HCT116 (cell line): ENCODE measurements around the gene GHR. TPM values are rescaled to one million over a fixed set of nuclear protein-coding genes. Genes with fewer than 3 reads are reported as not detected.

ENCODE experiments used
- ATAC-seq: fragments of 200-7000 bp; cut with Tn5 transposase; 2 replicates; pipeline ENCODE4 v1.9.1; 2020; ENCODE audit warnings: mild to moderate bottlenecking, moderate library complexity
- BruUV-seq: library from RNA; stranded (reverse); fragments of 400-500 nt; replicated peaks from 2 replicates; lab custom pipeline; 2021; lab: Mats Ljungman, UMichigan
- CTCF ChIA-PET: fragments of 300-600 bp; sonication (Branson Sonifier 250); formaldehyde crosslinking; loops from one replicate; lab custom pipeline; 2021; ENCODE audit warnings: antibody characterized with exemption; lab: Charles Lee
- POLR2A ChIA-PET: fragments of 300-600, 350-600 bp; sonication (Branson Sonifier 250); formaldehyde crosslinking; loops from one replicate; lab custom pipeline; 2021; ENCODE audit warnings: antibody characterized with exemption; lab: Charles Lee
- RAD21 ChIA-PET, 2 experiments: fragments of 300-600 bp; sonication (Branson Sonifier 250); formaldehyde crosslinking; loops; one replicate each; lab custom pipeline; 2023; ENCODE audit warnings: low total read pairs in 2 of 2; ENCODE audit not compliant: uncharacterized antibody in 2 of 2, unreplicated experiment in 2 of 2, low non-redundant PET in 1 of 2; lab: Charles Lee
- DNase-seq: peaks from one replicate; pipeline ENCODE4 v3.0.0-alpha.2; 2010; ENCODE audit warnings: low read depth, low spot score
- H2AFZ ChIP-seq: fragments of 200-600 bp; shearing (Covaris generic), sonication (generic); 2 replicates; pipeline ENCODE4 v1.6.1; 2017; ENCODE audit warnings: low read depth, mixed run types, mixed read lengths, antibody characterized with exemption, low read length; ENCODE audit not compliant: poor library complexity, severe bottlenecking
- H3K27ac ChIP-seq: 2 replicates; pipeline ENCODE4 v1.5.1; 2012; ENCODE audit warnings: low read depth, low read length
- H3K27me3 ChIP-seq: fragments of 200-600 bp; sonication (generic); 2 replicates; pipeline ENCODE4 v1.6.1; 2016; ENCODE audit warnings: mixed run types, low read length, mixed read lengths; ENCODE audit not compliant: insufficient read depth
- H3K36me3 ChIP-seq, 2 experiments: fragments of 200-500 bp in 1 of 2; fragments of 200-600 bp in 1 of 2; sonication (Bioruptor generic) in 1 of 2; sonication (generic) in 1 of 2; 2 replicates each; pipeline versions ENCODE4 v1.5.1 to v1.6.1; 2014 to 2016; ENCODE audit warnings: low read length in 2 of 2, inconsistent platforms in 1 of 2, mixed read lengths in 1 of 2, mixed run types in 1 of 2; ENCODE audit not compliant: insufficient read depth in 2 of 2, control insufficient read depth in 1 of 2
- H3K4me1 ChIP-seq, 2 experiments: fragments of 200-600 bp in 1 of 2; sonication (generic) in 1 of 2; 2 replicates each; pipeline versions ENCODE4 v1.5.1 to v1.6.1; 2012 to 2017; ENCODE audit warnings: low read length in 2 of 2, inconsistent platforms in 1 of 2, mild to moderate bottlenecking in 1 of 2, mixed read lengths in 1 of 2, mixed run types in 1 of 2, moderate library complexity in 1 of 2; ENCODE audit not compliant: insufficient read depth in 2 of 2, control insufficient read depth in 1 of 2
- H3K4me2 ChIP-seq: fragments of 200-600 bp; sonication (generic); 2 replicates; pipeline ENCODE4 v1.6.1; 2017; ENCODE audit warnings: mixed run types, low read length, mixed read lengths
- H3K4me3 ChIP-seq, 2 experiments: fragments of 200-600 bp in 1 of 2; sonication (generic) in 1 of 2; replicated peaks in 1 of 2; 2 replicates each; pipeline ENCODE4 v1.5.1; 2011 to 2016; ENCODE audit warnings: low read length in 2 of 2, control low read depth in 1 of 2, low read depth in 1 of 2, mild to moderate bottlenecking in 1 of 2, mixed read lengths in 1 of 2, mixed run types in 1 of 2
- H3K79me2 ChIP-seq: fragments of 200-600 bp; sonication (generic); 2 replicates; pipeline ENCODE4 v1.6.1; 2017; ENCODE audit warnings: mild to moderate bottlenecking, mixed run types, low read length, moderate library complexity, mixed read lengths; ENCODE audit not compliant: insufficient read depth
- H3K9ac ChIP-seq: fragments of 200-600 bp; sonication (generic); 2 replicates; pipeline ENCODE4 v1.6.1; 2016; ENCODE audit warnings: low read length, mixed read lengths
- H3K9me2 ChIP-seq: fragments of 200-600 bp; sonication (generic), shearing (Covaris generic); 2 replicates; pipeline ENCODE4 v1.6.1; 2017; ENCODE audit warnings: mixed run types, mild to moderate bottlenecking, moderate library complexity; ENCODE audit not compliant: insufficient read depth
- H3K9me3 ChIP-seq, 2 experiments: fragments of 200-500 bp in 1 of 2; fragments of 200-600 bp in 1 of 2; sonication (Bioruptor generic) in 1 of 2; sonication (generic) in 1 of 2; 2 replicates each; pipeline ENCODE4 v1.6.1; 2014 to 2017; ENCODE audit warnings: low read length in 2 of 2, mixed read lengths in 2 of 2, inconsistent platforms in 1 of 2, low read depth in 1 of 2, mild to moderate bottlenecking in 1 of 2, mixed run types in 1 of 2, moderate library complexity in 1 of 2; ENCODE audit not compliant: control insufficient read depth in 1 of 2, insufficient read depth in 1 of 2
- H4K20me1 ChIP-seq: fragments of 200-600 bp; sonication (generic), shearing (Covaris generic); 2 replicates; pipeline ENCODE4 v1.6.1; 2017; ENCODE audit warnings: mixed run types, mild to moderate bottlenecking, moderate library complexity; ENCODE audit not compliant: insufficient read depth
- CEBPB ChIP-seq: IDR thresholded peaks from 2 replicates; pipeline ENCODE4 v1.6.1; 2012; ENCODE audit warnings: low read depth
- EZH2 ChIP-seq: fragments of 200-600 bp; sonication (generic); IDR thresholded peaks from 2 replicates; pipeline ENCODE4 v1.6.1; 2017; ENCODE audit warnings: antibody characterized with exemption, mixed run types
- EZH2phosphoT487 ChIP-seq: fragments of 200-600 bp; IDR thresholded peaks from 2 replicates; pipeline ENCODE4 v1.6.1; 2018; ENCODE audit warnings: antibody characterized with exemption, borderline replicate concordance
- FOSL1 ChIP-seq: IDR thresholded peaks from 2 replicates; pipeline ENCODE4 v1.6.1; 2012; ENCODE audit warnings: low read depth
- JUND ChIP-seq: IDR thresholded peaks from 2 replicates; pipeline ENCODE4 v1.6.1; 2012
- POLR2A ChIP-seq: IDR thresholded peaks from 2 replicates; pipeline ENCODE4 v1.7.0; 2011; ENCODE audit warnings: borderline replicate concordance; ENCODE audit not compliant: insufficient read depth, insufficient read length; ENCODE audit errors: extremely low read depth
- POLR2AphosphoS5 ChIP-seq: IDR thresholded peaks from 2 replicates; pipeline ENCODE4 v1.6.1; 2011; ENCODE audit warnings: mild to moderate bottlenecking, low read depth, low read length, moderate library complexity
- RAD21 ChIP-seq: IDR thresholded peaks from 2 replicates; pipeline ENCODE4 v1.6.1; 2012; ENCODE audit warnings: low read depth, mild to moderate bottlenecking
- REST ChIP-seq: IDR thresholded peaks from 2 replicates; pipeline ENCODE4 v1.6.1; 2012; ENCODE audit warnings: low read depth
- TCF7L2 ChIP-seq: IDR thresholded peaks from 2 replicates; pipeline ENCODE4 v1.7.0; 2011; ENCODE audit warnings: borderline replicate concordance, inconsistent platforms; ENCODE audit not compliant: insufficient read depth, insufficient read length; ENCODE audit errors: extremely low read depth
- YY1 ChIP-seq: IDR thresholded peaks from 2 replicates; pipeline ENCODE4 v1.6.1; 2011; ENCODE audit warnings: low read length, low read depth, moderate library complexity, mild to moderate bottlenecking; ENCODE audit not compliant: insufficient replicate concordance; ENCODE audit errors: extremely low read depth
- intact Hi-C: fragments of 100-400 bp; cut with micrococcal nuclease; formaldehyde crosslinking; loops from 2 replicates; pipeline ENCODE4 v1.10.0; 2022
- total RNA-seq: library from RNA; stranded (reverse); gene quantifications from one replicate; pipeline ENCODE4 v1.2.1, GENCODE V29; 2021; ENCODE audit not compliant: unreplicated experiment
- TF ChIP-seq, protein P1 (sequence below): IDR thresholded peaks from 2 replicates; pipeline ENCODE4 v1.6.1; 2012

The GHR gene
- total RNA-seq, 1 experiment from 2014 or later: not detected

- no peak overlapping the region for H3K4me2 ChIP-seq
- no peaks in the 10 kb centered on the region for H3K36me3 ChIP-seq
- CTCF ChIA-PET: no interaction called here
- no peaks in the 10 kb centered on the region for H3K9me3 ChIP-seq
- no peak overlapping the region for H2AFZ ChIP-seq
- DNase-seq (no peak), ATAC-seq (no peak)
- POLR2A ChIA-PET: no interaction called here
- RAD21 ChIA-PET: no interaction called here
- no peaks in the 10 kb centered on the region for H4K20me1 ChIP-seq
- no peak overlapping the region for H3K27ac ChIP-seq
- BruUV-seq: no TSS peak
- H3K4me1 ChIP-seq: no peaks in the 10 kb centered on the region
- no peak overlapping the region for H3K4me3 ChIP-seq
- no peak overlapping the region for H3K9ac ChIP-seq
- TF ChIP-seq, protein P1, sequence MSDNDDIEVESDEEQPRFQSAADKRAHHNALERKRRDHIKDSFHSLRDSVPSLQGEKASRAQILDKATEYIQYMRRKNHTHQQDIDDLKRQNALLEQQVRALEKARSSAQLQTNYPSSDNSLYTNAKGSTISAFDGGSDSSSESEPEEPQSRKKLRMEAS: no peak
- TF ChIP-seq RAD21: no peak
- TF ChIP-seq CEBPB: no peak
- no peak for TF ChIP-seq TCF7L2
- TF ChIP-seq YY1: no peak
- no peak for TF ChIP-seq JUND
- no peak for TF ChIP-seq POLR2A
- TF ChIP-seq POLR2AphosphoS5: no peak
- no peak for TF ChIP-seq FOSL1
- TF ChIP-seq EZH2: no peak
- TF ChIP-seq EZH2phosphoT487: no peak
- no peak for TF ChIP-seq REST
- intact Hi-C loops: no loop called here
- H3K9me2 ChIP-seq: no peaks in the 10 kb centered on the region
- peaks cover 10% of the 10 kb centered on the region for H3K27me3 ChIP-seq
- H3K79me2 ChIP-seq: no peaks in the 10 kb centered on the region
Measured at GRCh38 chr5:42570966-42571960, 148.0 kb downstream of the GHR start.
